GM19025 (cell line): ENCODE results near the gene BRD4.

Experiments used
- ATAC-seq: cut with Tn5 transposase; IDR thresholded peaks from one replicate; pipeline ENCODE4 v1.9.1; 2021; ENCODE audit warnings: mild to moderate bottlenecking, low read depth, moderate library complexity; ENCODE audit not compliant: unreplicated experiment

BRD4 gene

DNA sequence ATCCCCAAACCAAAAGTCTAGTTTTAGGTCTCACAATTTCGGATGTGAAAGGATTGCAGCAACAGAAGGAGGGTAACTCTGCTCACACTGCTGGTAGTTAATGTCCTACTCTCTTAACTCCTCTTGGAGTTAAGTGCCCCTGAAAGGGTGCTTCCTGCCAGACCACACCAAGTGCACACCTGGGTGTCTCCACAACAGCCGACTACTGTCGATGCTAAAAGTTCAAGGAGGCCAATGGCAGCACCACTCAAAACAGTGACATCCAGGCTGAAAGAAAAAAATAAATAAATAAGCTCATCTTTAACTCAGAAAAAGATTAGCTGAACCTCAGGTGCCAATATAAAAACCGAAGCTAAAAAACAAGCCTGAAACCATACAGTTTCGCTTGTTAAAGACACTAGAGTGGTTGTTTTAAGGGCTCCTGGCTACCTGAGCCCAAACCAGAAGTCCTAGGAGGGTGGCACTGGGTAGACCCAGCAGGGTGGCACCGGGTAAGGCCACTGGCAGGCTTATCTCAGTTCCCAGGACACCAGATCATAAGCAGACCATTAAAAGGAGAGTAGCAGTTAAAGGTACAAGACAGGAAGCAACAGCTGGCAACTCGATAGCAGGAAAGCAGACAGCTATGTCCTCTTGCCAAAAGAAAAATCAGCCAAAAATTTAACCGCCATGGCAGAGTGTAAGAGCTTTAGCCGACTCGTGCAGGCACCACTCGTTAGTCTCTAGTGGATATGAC is 39.3 kb downstream of the BRD4 start:
- ATAC-seq, result no peak

GRCh38 chr19:15292140-15292539 is 40.2 kb downstream of the BRD4 start:
- ATAC-seq, result no peak

DNA sequence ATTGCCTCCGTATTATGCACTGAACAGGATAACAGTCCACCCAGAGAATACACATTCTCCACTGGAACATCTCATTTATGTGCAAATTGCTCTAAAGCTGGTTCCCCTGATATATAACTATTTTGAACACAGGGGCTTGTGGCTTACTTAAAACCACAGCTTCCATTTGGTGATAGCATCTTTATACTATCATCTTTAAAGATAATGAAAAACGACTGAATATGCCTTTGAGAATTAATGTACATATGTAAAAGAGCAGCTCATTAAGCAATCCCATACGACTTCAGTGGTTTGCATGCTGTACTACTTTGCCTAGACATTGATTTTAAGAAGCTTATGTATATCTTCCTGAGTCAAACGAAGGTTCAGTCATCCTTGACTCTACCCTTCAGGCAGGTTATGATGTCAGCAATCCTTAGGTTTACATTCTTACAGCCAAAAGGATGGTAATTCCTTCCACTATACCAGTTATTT is 40.8 kb downstream of the BRD4 start:
- ATAC-seq, result no peak

DNA sequence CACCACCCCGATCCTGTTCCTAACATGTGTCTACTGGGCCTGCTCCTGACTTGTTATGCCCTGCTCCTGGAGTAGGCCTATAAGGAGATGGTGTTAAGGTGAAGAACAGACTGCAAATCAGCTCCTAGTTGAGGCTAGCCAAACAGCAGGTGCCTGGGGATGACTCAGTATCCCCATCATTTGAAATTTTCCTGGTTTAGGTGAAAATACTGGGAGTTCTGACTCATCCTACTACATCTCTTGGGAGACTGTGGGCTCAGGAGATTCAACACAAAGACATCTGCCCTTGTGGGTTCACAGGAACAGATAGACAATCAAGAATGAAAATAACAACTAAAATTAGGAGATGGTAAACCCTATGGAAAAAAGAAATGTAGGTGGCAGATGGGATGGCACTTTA is 41.2 kb downstream of the BRD4 start:
- ATAC-seq, result no peak

- ATAC-seq, result no peak
Observed at GRCh38 chr19:15290166-15290565, 42.2 kb downstream of the BRD4 start.

DNA sequence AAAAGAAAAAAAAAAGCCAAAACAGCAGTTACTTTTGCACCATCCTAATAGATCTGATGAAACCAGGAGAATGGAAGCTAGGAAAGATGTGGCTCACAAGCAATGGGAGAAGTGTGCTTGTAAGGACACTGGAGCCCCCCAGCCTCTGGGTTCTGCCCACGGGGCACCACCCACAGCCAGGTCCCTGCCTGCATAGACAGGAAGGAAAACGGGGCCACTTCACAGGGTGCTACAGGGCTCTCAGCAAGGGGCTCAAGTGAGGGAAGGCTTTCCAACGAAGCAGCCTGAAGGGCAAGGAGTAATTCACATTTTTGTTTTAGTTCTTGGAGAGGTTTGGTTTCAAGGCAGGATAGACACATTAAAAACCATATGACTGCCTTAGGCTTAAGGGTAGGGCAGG is 42.7 kb downstream of the BRD4 start:
- ATAC-seq, result no peak

GRCh38 chr19:15288146-15288963 is 44.0 kb downstream of the BRD4 start:
- no peak for ATAC-seq

DNA sequence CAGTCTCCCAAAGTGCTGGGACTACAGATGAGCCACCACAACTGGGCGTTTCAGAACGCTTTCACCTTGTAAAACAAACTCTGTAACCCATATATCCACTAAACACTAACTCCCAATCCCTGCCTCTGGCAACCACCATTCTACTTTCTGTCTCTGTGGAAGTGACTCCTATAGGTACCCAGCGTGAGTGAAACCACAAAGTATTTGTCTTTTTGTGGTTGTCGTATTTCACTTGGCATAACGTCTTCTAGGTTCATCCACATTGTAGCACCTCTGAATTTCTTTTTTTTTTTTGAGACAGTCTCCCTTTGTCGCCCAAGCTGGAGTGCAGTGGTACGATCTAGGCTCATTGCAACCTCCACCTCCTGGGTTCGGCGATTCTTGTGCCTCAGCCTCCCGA is 44.8 kb downstream of the BRD4 start:
- no peak for ATAC-seq

DNA sequence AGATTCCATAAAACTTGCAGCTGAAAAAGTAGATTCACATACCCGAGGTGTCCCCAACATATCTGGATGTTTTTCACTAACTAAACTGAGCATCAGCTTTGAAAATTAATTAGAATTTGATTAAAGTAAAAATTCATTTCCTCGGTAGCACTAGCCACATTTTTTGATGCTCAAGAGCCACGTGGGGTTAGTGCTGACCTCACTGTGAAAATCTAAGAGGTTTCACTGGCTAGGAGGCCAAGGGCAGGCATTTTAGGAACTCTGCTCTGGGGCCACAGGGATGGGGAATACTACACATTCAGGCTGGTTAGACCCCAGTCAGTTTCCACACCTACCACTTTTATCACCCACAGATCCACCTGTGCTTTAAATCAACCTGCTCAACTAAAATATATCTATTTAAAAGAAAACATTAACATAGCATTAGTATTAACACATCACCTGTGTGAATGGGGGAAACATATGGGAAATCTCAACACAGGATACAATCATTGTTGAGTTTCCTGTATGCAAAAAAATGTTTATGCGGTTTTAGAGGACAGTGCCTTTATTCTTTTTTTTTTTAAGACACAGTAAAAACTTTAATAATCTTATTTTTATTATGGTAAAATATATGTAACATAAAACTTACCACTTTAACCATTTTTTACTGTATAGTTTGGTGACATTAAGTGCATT is 45.5 kb downstream of the BRD4 start:
- no peak for ATAC-seq

DNA sequence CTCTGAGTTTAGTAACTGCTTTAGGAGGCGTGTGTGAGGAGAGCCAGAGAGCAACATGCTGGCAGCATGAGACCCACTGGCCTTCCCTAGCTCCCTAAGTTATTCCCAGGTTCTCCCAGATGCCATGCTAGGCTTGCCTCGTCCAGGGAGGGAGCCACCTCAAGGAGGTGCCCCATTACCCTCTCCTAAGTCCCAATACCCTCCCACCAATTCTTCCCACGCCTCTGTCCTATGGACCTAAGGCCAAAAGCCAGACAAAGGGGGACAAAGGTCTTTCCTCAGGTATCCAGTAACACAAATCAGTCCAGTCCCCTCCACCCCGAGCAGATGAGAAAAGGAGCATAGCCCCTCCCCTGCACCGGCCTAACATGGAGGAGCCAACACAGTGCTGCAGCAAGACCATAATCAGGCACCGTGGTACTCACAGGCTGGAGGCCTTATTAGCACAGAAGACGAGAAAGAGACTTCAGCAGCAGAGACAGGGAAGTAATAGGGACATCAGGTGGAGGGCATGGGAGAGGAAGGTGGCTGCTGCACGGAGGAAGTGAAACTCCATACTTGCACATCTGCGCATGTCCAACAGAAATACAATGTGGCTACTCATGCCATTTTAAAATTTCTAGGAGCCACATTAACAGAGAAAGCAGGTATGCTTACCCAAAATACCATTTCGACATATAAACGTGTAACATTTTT is 46.3 kb downstream of the BRD4 start:
- ATAC-seq, result no peak

GRCh38 chr19:15284896-15285295 is 47.4 kb downstream of the BRD4 start:
- ATAC-seq, result no peak

GRCh38 chr19:15284091-15284490 is 48.2 kb downstream of the BRD4 start:
- ATAC-seq, result no peak

DNA sequence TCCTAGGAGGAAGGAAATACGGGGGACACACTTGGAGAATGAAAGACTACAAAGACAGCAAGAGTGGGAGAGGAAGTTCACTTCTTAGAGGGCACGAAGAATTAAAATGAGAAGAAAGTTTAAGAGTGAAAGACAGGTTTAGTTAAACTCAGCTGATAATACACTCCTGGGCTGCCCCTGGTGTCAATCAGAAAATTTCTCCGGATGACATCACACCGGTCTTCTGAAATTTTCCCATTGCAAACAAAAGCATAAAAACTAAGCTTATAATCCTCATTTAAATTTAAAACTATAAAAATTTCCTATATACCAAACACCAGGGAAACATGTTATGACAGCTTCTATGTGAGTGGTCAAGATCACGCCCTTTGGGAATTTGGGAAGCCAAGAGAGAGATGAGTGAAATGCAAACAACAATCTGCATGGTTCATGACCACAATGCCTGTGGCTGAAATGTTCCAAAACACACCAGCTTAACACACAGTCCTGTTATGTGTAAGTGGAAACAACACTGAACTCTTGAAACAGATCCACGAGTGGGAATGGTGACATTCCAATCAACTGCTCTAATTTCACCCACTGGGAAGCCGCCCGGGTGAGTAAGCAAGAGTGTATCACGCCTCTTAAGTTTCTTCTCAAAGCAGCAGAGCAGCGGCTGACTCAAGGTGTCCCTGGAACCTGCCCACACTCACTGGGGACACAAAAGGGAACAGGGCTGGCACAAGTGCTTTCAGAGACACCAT is 49.0 kb downstream of the BRD4 start:
- no peak for ATAC-seq

GRCh38 chr19:15282311-15282705 is 50.0 kb downstream of the BRD4 start:
- ATAC-seq, result no peak

DNA sequence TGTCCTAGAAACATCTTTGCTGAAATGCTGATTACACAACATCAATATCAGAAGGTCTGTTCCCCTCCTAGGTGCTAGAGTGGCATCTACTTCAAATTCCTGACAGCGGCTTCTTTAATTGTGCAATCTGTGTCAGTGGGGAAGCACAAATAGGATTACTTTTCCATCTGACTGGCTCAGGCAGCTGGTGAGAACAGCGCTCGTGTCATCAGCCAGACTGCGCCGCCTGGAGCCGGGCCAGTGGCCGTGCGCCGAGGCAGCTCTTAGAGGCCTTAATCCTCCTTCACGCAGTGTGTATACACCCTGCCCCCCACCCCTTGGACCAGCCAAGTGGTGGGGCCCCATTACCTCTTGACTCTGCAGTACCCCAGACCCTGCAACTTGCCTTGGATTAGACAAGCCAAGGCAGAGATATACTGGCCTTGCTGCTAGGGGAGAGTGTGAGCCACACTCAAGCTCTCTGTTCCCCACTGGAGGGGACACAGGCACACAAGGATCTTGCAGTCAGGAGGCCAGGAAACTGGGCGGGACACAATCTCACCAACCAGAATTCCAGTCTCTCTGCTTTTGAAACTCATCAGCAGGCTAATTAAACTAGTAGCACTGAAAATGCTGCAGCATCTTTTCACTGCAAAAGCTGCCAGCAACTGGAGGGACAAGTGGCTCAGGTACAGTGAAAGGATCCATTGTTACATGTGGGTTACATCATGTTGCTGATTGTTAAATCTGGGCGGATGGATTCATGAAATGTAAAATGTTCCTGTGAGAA is 51.2 kb downstream of the BRD4 start:
- ATAC-seq, result no peak

DNA sequence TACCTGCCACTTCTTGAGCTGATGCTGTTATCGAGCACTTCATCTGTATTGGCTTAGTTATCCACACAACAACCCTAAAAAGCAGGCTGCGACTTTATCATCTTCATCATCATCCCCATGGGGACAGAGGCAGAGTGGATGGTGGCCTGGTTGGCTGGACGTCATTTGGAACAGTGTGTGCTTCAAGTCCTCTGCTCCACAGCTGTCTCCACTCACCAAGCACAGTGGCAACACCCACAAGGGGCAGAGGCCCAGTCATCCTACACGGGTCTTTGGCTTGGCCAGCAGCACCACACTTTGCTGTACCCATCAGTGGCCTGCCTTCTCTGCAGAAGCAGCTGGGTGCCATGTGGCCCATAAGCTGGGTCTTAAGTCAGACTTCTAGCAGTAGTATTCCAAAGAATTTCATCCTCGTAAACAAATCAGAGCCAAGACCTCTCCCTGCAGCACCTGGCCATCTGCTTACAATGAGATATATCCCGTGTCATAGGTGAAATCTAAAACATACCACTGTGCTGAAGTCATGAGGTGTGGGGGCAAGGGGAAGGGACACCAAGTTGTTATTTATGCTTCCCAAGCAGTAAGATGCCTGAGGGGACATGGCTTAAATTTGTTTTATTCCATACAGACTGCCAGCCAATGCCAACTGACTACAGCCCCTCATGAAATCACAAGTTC is 52.2 kb downstream of the BRD4 start:
- no peak for ATAC-seq

- ATAC-seq, result no peak
Observed at GRCh38 chr19:15279326-15279904, 52.9 kb downstream of the BRD4 start.

- ATAC-seq, result no peak
Observed at GRCh38 chr19:15276620-15277215, 55.6 kb downstream of the BRD4 start.
